HG02870 (cell line): Measurements from ENCODE around the gene SORCS3.

Experiments
- ATAC-seq: cut with Tn5 transposase; IDR thresholded peaks from one replicate; pipeline ENCODE4 v1.9.1; 2021; ENCODE audit warnings: mild to moderate bottlenecking, moderate library complexity; ENCODE audit not compliant: unreplicated experiment

Gene SORCS3

GRCh38 chr10:105071980-105072379 lies 430.9 kb downstream of the SORCS3 start:
- no peak for ATAC-seq

- no peak for ATAC-seq
Observed at GRCh38 chr10:105073999-105074398, 432.9 kb downstream of the SORCS3 start.

- ATAC-seq = no peak
Observed at GRCh38 chr10:105075031-105075430, 433.9 kb downstream of the SORCS3 start.

DNA sequence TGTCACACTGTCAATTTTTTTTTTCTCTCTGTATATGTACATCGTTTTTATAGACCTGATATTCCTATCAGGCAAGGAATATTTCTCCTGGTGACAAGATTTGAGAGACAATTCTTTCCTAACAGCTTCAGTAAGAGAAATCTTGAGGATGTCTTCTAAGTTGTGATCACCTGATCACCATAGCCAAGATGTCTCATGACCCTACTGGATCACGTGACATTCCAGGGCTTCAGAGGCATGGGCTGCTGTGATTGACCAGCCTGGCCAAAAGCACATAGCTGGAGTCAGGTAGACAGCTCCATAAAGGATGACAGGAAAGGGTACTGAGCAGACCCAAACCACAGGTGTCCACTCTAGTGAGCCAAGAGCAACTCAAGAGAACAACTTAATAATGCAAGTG lies 444.9 kb downstream of the SORCS3 start:
- ATAC-seq = no peak

DNA sequence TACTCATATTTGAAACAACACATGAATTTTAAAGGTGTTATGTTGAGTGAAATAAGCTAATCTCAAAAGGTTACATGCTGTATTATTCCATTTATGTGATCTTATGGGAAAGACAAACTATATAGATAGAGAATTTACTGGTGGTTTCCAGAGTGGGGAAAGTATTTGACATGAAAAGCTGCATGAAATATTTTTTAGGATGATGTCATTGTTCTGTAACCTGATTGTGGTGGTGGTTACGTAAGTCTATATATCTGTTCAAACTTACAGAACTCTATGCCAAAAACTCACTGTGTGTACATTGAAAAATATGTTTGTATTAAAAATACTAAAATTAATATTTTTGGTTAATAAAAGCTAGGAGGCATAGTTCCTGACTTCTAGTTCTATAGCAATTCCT lies 453.0 kb downstream of the SORCS3 start:
- no peak for ATAC-seq

DNA sequence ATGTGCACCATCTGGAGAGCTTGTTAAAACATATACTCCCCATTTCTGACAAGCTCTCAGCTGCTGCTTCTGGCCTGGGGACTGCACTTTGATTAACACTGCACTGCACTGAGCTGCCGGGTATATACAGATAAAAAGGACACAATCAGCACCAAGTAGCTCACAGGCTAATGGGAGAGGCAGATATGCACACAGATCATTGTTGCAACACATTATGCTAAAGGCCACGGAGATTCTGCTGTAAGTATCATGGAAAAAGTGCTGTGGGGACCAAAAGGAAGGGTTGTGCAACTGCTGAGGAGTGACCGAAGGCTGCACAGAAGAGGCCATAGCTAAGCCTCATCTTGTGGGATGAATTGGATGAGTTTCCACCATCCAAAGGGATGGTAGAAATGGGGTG lies 455.2 kb downstream of the SORCS3 start:
- no peak for ATAC-seq

DNA sequence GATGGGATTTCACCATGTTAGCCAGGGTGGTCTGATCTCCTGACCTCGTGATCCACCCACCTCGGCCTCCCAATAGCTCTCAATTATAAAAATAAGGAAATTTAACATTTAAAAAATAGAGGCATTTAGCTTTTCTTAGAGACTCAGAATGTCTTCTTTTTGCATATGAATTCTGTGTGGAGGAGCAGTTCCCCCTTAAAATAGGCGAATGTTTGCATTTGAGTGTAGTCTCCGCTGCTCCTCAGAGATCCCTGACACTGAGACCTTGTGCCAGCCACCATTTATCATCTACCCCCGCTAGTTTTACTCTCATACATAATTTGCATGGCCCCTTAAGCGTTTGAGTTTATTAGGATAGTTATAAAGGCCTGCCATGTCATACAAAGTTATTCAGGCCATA lies 461.9 kb downstream of the SORCS3 start:
- ATAC-seq = no peak

- ATAC-seq = no peak
Observed at GRCh38 chr10:105104297-105104696, 463.2 kb downstream of the SORCS3 start.

GRCh38 chr10:105109164-105109563 lies 468.1 kb downstream of the SORCS3 start:
- no peak for ATAC-seq

DNA sequence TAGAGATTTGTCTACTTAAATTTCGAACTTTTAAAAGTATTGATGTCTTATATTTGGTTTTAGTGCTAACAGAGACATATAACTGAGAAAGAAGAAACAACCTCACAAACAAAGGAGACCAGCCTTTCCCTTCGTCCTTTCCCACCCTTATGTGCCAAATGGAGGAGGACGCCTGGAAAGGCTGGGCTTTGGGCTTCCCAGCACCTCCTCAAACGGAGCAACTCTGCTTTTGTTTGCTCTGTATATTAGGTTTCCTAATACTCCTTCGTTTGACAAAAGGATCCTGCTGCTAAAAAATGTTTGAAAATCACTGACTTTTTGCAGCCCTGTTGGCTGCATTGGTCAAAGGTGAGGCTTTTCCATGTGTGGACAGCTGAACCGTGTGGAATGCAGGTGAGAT lies 471.8 kb downstream of the SORCS3 start:
- ATAC-seq = no peak

GRCh38 chr10:105113666-105114065 lies 472.6 kb downstream of the SORCS3 start:
- ATAC-seq = no peak

DNA sequence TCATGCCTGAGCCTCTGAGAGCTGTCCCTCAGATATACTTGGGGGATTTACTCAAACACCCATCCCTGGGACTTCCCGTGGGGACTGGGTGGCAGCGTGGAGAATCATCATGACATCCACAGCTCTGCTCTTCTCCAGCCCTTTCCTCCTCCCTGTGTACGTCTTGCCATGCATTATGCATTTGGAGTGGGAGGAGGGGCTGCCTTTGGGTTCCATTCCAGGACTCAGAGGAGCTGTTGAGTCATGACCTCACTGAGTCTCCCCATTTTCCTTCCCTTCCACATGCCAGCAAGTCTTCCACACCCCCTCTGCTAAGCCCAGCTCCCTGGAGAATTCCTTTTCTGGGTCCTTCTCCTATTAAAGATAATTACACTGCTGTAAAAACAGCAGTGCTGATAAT lies 480.7 kb downstream of the SORCS3 start:
- no peak for ATAC-seq

DNA sequence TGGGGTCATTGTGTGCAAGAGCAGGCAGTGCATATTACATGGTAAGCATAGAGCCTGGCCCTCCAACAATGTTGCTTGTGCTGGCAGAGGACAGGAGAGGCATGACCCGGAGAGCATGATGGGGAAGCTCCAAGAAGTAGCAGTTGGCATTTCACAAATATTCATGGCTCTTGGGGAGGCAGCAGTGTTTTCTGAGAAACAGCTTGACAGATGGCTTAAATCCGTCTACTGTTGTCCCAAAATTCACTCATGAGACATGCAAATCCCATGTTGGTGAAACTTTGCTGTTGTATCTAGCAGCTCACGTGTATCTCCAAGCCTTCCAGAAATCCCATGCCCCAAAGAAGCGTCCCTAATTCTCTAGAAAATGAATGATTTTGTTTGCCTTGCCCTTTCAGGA lies 487.0 kb downstream of the SORCS3 start:
- no peak for ATAC-seq

GRCh38 chr10:105138358-105138757 lies 497.3 kb downstream of the SORCS3 start:
- ATAC-seq = no peak

GRCh38 chr10:105139363-105139896 lies 498.3 kb downstream of the SORCS3 start:
- no peak for ATAC-seq

- ATAC-seq = no peak
Observed at GRCh38 chr10:105140600-105140999, 499.5 kb downstream of the SORCS3 start.

GRCh38 chr10:105145711-105146110 lies 504.6 kb downstream of the SORCS3 start:
- no peak for ATAC-seq

DNA sequence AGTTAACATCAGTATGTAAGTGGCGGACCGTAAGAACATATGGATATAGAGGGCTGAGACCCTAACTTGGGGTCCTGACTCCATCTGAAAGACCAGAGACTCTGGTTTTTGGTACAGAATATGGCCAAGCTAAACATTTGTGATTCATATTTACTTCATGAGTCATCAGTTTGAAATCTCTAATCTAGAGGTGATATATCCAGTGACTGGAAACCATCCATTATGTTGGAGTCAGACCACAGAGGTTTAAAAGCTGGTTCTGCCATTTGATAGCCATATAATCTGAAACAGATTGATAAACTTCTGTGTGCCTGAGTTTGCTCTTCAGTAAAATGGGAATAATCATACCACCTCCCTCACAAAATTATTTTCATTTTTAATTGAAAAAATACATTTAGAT lies 505.3 kb downstream of the SORCS3 start:
- no peak for ATAC-seq

DNA sequence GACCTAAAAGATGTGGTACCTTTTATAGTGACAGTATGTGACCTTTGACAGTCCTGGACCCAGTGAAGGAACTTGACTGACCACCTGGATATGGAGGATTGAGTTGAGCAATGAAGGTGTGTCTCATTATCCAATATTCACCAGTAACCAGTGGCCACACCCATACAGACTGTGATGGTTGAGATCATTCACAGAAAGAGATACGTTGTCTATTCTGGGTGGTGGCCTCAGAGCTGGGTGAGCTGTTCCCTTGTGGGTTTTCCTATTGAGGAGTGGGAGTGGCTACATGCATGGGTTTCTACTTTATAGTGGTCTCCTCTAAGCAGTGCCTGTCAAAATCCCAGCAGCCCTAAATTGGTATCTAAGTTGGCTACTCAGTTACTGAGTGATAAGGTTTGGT lies 507.4 kb downstream of the SORCS3 start:
- ATAC-seq = no peak

DNA sequence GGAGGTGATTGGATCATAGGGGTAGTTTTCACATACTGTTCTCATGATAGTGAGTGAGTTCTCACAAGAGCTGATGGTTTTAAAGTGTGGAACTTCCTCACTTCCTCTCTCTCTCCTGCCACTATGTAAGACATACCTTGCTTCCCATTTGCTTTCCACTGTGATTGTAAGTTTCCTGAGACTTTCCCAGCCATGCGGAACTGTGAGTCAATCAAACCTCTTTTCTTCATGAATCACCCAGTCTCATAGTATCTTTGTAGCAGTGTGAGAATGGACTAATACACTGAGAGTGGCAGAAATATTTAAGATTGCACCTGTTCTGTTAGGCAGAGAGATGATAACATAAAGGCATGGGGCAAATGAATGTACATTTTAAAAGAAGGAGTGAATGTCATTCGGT lies 507.8 kb downstream of the SORCS3 start:
- ATAC-seq = no peak

GRCh38 chr10:105149371-105149891 lies 508.3 kb downstream of the SORCS3 start:
- no peak for ATAC-seq

GRCh38 chr10:105150259-105150880 lies 509.3 kb downstream of the SORCS3 start:
- no peak for ATAC-seq

GRCh38 chr10:105154736-105155135 lies 513.6 kb downstream of the SORCS3 start:
- no peak for ATAC-seq
